Lung (tissue), 16 donors: Measurements from ENCODE around the gene ALOX12B. TPM values are rescaled to one million over a fixed set of nuclear protein-coding genes. Genes with fewer than 3 reads are reported as not detected.

ENCODE experiments used
- ATAC-seq: fragments of 200-7000 bp; cut with Tn5 transposase; one replicate; pipeline ENCODE4 v1.9.1; 2020; ENCODE audit warnings: moderate number of reproducible peaks; ENCODE audit not compliant: insufficient read depth, low FRiP score
- DNase-seq, 3 donors: peaks; one replicate each; pipeline ENCODE4 v3.0.0-alpha.2; 2013 to 2017
- H3K27ac ChIP-seq, 2 donors: one replicate each; pipeline ENCODE4 v1.5.1; 2013; ENCODE audit warnings: mild to moderate bottlenecking in 2 of 2, moderate library complexity in 2 of 2, control low read depth in 1 of 2, inconsistent platforms in 1 of 2, low read depth in 1 of 2, low read length in 1 of 2
- H3K27me3 ChIP-seq, 3 donors: one replicate each; pipeline ENCODE4 v1.5.1; 2013; ENCODE audit warnings: low read length in 2 of 3; ENCODE audit not compliant: control insufficient read depth in 3 of 3, insufficient read depth in 3 of 3
- H3K36me3 ChIP-seq, 4 donors: one replicate each; pipeline ENCODE4 v1.5.1; 2013; ENCODE audit warnings: low read length in 4 of 4, mild to moderate bottlenecking in 1 of 4, moderate library complexity in 1 of 4; ENCODE audit not compliant: control insufficient read depth in 4 of 4, insufficient read depth in 4 of 4
- H3K4me1 ChIP-seq, 5 donors: one replicate each; pipeline ENCODE4 v1.5.1; 2013; ENCODE audit warnings: low read length in 5 of 5, mild to moderate bottlenecking in 2 of 5, moderate library complexity in 1 of 5; ENCODE audit not compliant: control insufficient read depth in 5 of 5, insufficient read depth in 5 of 5
- H3K4me3 ChIP-seq: one replicate; pipeline ENCODE4 v1.5.1; 2013; ENCODE audit warnings: mild to moderate bottlenecking, control low read depth, moderate library complexity
- H3K9ac ChIP-seq, 2 donors: one replicate each; pipeline ENCODE4 v1.5.1; 2013; ENCODE audit warnings: low read length in 2 of 2, control low read depth in 1 of 2; ENCODE audit not compliant: insufficient read depth in 1 of 2
- H3K9me3 ChIP-seq, 4 donors: one replicate each; pipeline ENCODE4 v1.5.1; 2013; ENCODE audit warnings: low read length in 3 of 4, mild to moderate bottlenecking in 1 of 4, moderate library complexity in 1 of 4; ENCODE audit not compliant: control insufficient read depth in 4 of 4, insufficient read depth in 3 of 4
- WGBS, 2 donors: extraction: QIAGEN DNeasy Blood & Tissue Kit; methylation state at CpG; one replicate each; pipeline ENCODE4 v1.1.7; 2013; 5-methylcytosine and 5-hydroxymethylcytosine counted together
- long read RNA-seq, 5 donors: transcript quantifications; one replicate each; lab custom pipeline, GENCODE V29; 2026
- polyA plus RNA-seq, 2 donors: library from polyadenylated mRNA; stranded (reverse); fragments of 200-250 nt; gene quantifications; one replicate each; pipeline ENCODE4 v1.2.1, GENCODE V29; 2013
- total RNA-seq, 2 donors: library from RNA; depleted of rRNA in 1 of 2; stranded (reverse); fragments of >200 nt in 1 of 2; gene quantifications; one replicate each; pipeline ENCODE4 v1.2.1, GENCODE V29; 2014 to 2021
- TF ChIP-seq, protein P1 (sequence below): IDR thresholded peaks from 2 replicates; pipeline ENCODE4 v1.5.1; 2012; ENCODE audit warnings: mild to moderate bottlenecking; ENCODE audit errors: control extremely low read depth, extremely low read depth
- donor health status: control.
- donor health status: control.
- donor health status: Bipolar disorder and iron deficiency.
- donor health status: healthy.
- donor health status: DM: yes; HTN: yes; CAD: no.

ALOX12B gene
- under 1 TPM; 0.46 to 0.48 TPM for total RNA-seq
- polyA plus RNA-seq = under 1 TPM in 1 of 2 donors, not detected in 1; 0.06 TPM
- long read RNA-seq, donor 1 = 0 reads
- long read RNA-seq, donor 2 = 0 reads
- long read RNA-seq, donor 3 = 0 reads
- long read RNA-seq, donor 4 = 0 reads
- long read RNA-seq, donor 5 = 0 reads

DNA sequence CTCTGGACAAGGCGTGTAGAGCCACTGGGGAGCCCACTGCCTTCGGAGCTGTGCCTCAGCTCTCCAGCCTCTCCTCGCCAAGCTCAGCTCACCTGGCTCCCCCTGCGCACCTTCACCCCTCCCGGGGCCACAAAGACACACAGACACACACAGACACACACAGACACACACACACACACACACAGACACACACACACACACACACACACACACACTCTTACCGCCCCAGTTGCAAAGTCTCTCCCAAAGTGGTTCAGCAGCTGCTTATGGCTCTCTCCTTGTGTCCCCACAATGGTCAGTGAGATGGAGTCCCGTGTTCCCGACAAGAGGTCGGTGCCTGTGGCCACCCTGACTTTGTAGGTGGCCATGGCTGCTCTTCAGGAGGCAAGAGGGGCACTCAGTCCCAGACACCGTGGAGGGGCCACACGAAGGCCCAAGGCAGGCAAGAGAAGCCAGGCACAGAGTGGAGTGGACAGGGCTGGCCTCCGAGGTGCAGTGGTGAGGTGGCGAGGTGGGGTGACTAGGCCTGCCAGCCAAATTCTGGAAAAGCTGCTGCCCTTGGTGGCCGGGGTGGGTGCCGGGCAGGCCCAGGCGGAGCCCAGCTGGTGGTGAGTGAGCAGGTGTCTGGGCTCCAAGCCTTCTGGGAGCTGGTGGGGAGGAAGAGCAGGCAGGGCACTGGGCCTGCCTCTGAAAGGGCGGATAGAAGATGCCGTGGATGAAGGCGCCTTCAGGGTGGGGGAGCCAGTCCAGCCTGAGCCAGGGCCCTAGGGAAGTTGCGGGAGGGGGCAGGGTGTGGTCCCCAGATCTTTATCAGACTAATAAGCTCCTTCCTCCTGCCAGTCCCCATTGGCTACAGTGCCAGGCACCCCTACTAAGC is at the start of gene ALOX12B:
Gene ALOX12B, minus strand, starts transcription at position 642 of the 877 bp plus-strand sequence. Its CDS starts 274 bp downstream, at position 368.
- no peak for ATAC-seq
- H3K36me3 ChIP-seq = no peaks in the 10 kb centered on the region
- H3K4me1 ChIP-seq = no peaks in the 10 kb centered on the region
- no peak within 1 kb of the TSS for H3K27ac ChIP-seq
- no peaks in the 10 kb centered on the region for H3K9me3 ChIP-seq
- H3K9ac ChIP-seq = no peak within 1 kb of the TSS
- DNase-seq = no peak
- no peak within 1 kb of the TSS for H3K4me3 ChIP-seq
- H3K27me3 ChIP-seq = peaks cover 0 to 37% (median 17%) of the 10 kb centered on the region in 3 donors
- TF ChIP-seq, protein P1, sequence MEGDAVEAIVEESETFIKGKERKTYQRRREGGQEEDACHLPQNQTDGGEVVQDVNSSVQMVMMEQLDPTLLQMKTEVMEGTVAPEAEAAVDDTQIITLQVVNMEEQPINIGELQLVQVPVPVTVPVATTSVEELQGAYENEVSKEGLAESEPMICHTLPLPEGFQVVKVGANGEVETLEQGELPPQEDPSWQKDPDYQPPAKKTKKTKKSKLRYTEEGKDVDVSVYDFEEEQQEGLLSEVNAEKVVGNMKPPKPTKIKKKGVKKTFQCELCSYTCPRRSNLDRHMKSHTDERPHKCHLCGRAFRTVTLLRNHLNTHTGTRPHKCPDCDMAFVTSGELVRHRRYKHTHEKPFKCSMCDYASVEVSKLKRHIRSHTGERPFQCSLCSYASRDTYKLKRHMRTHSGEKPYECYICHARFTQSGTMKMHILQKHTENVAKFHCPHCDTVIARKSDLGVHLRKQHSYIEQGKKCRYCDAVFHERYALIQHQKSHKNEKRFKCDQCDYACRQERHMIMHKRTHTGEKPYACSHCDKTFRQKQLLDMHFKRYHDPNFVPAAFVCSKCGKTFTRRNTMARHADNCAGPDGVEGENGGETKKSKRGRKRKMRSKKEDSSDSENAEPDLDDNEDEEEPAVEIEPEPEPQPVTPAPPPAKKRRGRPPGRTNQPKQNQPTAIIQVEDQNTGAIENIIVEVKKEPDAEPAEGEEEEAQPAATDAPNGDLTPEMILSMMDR = no peak
- WGBS, 2 donors = 79% methylated on average over 19 to 20 of the region's 20 CpGs

DNA sequence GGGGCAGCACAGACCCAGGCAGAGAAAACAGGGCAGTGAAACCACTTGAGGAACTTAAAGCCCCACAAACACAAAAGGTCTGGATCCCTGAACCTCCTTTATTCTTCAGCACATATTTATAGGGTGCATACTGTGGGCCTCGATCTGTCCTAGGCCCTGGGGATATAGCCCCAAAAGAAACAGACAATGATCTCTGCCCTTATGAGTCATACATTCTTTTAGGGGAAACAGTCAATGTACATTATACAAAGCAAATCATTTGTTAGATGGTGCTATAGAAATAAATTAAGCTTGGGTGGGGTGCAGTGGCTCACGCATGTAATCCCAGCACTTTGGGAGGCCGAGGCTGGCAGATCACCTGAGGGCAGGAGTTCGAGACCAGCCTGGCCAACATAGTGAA is 46.4 kb upstream of the ALOX12B start:
- Histone ChIP-seq H3K27ac (no peak overlapping the region), H3K9me3 (no peaks in the 10 kb centered on the region), H3K36me3 (no peaks in the 10 kb centered on the region), H3K4me3 (no peak overlapping the region), H3K27me3 (peaks cover 0 to 14% (median 5%) of the 10 kb centered on the region in 3 donors), H3K4me1 (peaks cover 0 to 11% (median 2%) of the 10 kb centered on the region in 5 donors), H3K9ac (no peak overlapping the region)
- 89% methylated on average over 4 of the region's 4 CpGs for WGBS, 2 donors
- ATAC-seq = no peak
- TF ChIP-seq, protein P1 = no peak
- DNase-seq = no peak

DNA sequence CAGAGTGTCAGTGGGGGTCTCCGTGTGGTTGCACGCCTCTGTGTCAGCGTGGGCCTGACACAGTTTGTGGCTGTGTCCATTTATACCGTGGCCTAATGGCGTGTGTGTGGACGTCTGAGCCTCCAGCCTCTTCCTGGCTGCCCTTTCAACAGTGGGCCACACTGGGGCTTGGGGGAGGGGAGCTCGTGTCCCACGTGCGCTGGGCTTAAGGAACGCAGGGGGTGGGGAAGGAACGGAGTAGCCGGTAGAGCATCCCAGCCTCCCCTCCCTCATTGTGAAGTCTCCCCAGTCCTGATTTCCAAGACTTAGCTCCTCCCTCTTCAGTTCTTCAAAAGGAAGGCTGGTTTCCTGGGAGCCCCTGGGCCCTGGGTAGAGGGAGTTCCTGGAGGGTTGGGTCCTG is 45.9 kb upstream of the ALOX12B start:
- 80 to 82% methylated on average over 12 of the region's 12 CpGs for WGBS, 2 donors
- Histone ChIP-seq H3K4me3 (no peak overlapping the region), H3K27ac (no peak overlapping the region), H3K9ac (no peak overlapping the region), H3K9me3 (no peaks in the 10 kb centered on the region), H3K4me1 (peaks cover 0 to 10% (median 2%) of the 10 kb centered on the region in 5 donors), H3K27me3 (peaks cover 0 to 20% (median 8%) of the 10 kb centered on the region in 3 donors), H3K36me3 (no peaks in the 10 kb centered on the region)
- TF ChIP-seq, protein P1 = no peak
- ATAC-seq (no peak), DNase-seq (no peak)
